ENCODE measurements around the gene STK32A. TPM values are rescaled to one million over a fixed set of nuclear protein-coding genes. Genes with fewer than 3 reads are reported as not detected.
A peak's percentile ranks its signal among the peaks of the same experiment; 100 is the strongest.
"Not testable (repeated sequence)": the region's sequence is repeated elsewhere in the genome, so short reads cannot be mapped to it uniquely, and the experiment has no call there.

The STK32A gene
- total RNA-seq, 1 donor from 2014 or later, result 5.3 TPM

DNA sequence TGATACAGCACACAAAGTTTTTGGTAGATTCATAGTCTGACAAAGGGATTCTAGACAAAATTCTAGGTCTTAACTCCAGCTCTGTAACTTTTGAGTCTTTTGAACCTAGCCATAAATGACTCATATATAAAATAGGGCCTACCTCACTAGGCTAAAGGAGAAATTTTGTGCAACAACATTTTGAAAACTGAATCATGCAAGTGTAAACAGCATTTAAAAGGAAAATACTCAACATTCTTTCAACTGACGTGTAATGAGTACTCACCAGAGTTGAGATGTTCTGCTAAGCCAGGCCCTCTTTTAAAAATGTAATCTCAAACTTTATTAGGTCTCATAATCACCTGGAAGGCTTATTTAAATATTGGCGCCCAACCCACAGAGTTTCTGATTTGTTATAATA, 113.2 kb downstream of the STK32A start:
- no peak for DNase-seq

DNA sequence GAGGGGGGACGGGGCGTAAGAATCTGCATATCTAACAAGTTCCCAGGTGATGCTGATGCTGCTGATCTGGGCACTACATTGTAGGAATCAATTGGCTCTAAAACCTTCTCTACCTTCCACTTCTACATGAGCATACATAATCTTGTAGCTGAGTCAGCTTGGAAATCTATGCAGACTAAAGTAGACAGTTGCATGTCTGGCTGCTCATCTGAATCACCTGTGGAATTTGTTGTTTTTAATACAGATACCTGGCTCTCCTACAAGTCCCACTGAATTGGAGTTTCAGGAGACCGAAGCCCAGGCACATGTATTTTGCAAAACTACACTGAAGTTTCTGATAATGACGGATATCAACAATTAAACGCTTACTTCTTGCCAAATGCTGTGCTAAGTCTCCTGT, 113.6 kb downstream of the STK32A start:
- no peak for DNase-seq

DNA sequence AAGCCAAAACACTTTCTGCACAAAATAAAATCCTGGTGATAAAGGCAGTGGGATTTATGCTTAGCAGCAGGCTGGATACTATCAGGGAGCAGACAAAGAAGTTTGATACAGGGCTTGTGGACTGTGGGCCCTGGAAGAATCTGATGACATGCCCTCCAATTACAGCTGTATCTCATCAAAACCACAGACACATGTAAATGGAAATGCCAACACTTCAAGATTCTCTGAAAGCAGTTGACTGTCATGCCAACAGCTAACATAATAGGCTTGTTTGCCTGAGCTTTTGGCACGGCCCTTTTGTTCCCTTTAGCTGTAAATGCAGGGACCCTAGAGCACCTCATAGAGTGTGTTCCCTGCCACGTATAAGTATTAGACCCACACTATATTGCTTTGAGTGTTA, 114.4 kb downstream of the STK32A start:
- no peak for DNase-seq

- DNase-seq, result no peak
These were observed 124.3 kb downstream of the STK32A start for GRCh38 chr5:147359101-147359500.

DNA sequence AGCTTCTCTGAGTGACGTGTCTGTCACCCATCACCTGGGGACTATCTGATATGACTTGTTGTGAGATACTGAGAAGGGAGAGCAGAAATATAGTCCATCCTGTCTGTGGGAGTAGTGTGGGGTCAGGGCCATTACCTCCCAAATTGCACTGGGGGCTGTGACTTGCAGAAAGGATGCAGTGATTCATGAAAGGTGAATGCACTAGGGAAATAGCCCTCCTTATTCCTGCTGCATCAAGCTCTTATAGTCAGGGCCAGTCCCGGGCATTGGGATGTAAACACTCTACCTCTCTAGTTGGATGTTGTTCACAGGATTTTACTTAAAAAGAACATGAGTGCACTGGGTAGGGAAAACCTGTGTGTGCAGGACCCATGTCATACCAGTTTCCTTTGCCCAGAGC, 124.8 kb downstream of the STK32A start:
- DNase-seq, result no peak

GRCh38 chr5:147360816-147361215, 126.0 kb downstream of the STK32A start:
- DNase-seq, result no peak

- no peak for DNase-seq
These were observed 126.8 kb downstream of the STK32A start for GRCh38 chr5:147361441-147362175.

GRCh38 chr5:147367381-147367780, 132.6 kb downstream of the STK32A start:
- not testable (repeated sequence) for DNase-seq

DNA sequence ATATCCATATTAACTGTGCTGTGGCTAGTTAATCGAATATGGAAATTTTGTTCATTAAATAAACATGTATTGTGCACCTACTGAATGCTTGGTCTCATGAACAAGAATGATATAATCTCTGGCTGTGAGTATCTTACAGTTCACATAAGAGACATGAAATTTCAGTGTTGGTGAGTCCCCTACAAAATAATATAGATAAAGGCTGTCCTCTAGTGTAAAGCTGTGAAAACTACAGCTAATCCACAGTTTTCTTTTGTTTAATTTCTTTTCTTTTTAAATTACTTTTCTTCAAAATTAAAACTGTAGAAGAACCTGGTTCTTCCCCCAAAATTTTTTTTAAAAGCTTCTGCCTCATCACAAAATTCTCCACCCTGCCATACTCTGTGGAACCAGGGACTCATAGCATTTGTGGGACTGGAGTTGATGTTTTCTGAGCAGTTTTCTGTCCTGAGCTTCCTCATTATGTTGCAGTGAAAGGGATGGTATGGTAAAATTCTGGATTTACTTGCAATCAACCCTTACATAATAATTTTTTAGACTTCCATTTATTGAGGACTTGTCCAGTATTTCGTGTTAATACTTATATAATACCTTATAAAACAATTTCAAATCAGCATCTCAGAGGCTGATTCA, 135.0 kb downstream of the STK32A start:
- DNase-seq, result no peak

GRCh38 chr5:147371290-147371689, 136.5 kb downstream of the STK32A start:
- DNase-seq, result no peak

DNA sequence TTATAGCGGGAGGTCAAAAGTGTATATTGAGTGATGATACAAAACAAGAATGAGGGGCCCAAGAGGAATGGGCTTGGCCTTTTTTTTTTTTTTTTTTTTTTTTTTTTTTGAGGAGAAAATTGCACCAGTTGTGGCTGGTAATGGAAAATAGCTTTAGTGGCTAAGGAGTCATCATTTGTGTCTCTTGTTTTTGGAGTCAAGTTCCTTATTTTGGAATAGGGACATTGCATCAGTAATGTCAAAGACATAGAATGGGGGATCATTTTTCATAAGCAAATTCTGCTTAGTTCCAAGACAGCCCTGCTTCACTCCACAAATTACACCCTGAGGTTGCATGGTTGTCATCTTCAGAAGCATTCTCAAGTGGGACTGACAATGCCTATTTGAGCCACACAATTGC, 137.4 kb downstream of the STK32A start:
- DNase-seq, result no peak

DNA sequence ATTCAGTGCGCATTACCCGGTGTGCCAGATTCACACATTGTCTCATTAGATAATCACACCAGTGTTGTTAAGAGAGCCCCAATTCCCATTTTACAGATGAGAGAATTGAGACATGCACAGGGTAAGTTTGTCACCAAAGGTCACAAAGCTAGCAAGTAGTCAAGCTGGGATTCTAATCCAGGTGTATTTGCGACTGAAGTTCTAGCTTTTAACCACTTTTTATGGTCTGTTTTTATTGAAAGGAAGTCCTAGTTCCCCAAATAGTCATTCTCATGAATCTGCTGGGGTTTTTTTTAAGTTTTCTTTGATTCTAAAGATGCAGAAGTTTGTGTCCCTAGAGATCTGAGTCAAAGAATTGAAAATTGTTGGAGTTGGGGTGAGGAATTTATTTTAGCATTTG, 138.5 kb downstream of the STK32A start:
- no peak for DNase-seq

GRCh38 chr5:147375151-147375550, 140.3 kb downstream of the STK32A start:
- no peak for DNase-seq

GRCh38 chr5:147377682-147378081, 142.9 kb downstream of the STK32A start:
- no peak for DNase-seq

- no peak for DNase-seq
These were observed 146.7 kb downstream of the STK32A start for GRCh38 chr5:147381555-147381954.

DNA sequence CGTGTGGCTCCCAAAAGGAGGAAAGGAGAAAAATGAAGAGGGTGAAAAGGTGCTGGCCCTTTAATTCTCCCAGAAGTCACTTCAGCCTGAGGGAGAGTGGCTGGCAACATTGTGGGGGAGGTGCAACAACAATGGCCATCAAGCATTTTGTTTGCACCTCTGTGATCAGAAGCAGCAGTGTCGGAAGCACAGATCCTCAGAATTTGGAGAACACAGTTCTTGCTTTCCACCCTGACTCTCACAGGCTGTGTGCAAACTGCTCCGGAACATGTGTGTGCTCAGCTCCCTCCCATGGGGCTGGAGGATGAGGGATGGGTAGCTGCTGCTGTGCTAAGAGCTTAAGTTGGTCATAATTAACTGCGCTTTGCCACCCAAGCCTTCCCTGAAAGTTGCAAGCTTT, 147.9 kb downstream of the STK32A start:
- no peak for DNase-seq

- DNase-seq, result no peak
These were observed 149.7 kb downstream of the STK32A start for GRCh38 chr5:147384346-147385193.

DNA sequence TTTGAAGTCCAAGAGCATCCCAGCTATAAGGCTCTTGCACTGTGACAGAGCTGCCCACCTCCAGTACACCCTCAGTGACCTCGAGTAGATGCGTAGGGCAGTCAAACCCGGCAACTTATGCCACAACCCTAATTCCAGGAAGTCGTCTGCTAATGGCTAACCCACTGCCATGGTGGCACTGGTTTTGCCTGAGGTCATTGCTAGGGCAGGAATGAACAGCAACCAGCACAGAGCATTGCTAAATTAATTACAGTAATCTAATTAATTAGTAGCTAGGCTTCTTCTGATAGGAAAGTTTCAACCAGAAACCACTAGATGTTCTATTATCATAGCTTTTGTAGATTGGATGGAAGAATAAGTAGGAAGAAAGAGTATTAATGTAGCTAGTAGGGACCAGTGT, 152.3 kb downstream of the STK32A start:
- DNase-seq, result no peak

DNA sequence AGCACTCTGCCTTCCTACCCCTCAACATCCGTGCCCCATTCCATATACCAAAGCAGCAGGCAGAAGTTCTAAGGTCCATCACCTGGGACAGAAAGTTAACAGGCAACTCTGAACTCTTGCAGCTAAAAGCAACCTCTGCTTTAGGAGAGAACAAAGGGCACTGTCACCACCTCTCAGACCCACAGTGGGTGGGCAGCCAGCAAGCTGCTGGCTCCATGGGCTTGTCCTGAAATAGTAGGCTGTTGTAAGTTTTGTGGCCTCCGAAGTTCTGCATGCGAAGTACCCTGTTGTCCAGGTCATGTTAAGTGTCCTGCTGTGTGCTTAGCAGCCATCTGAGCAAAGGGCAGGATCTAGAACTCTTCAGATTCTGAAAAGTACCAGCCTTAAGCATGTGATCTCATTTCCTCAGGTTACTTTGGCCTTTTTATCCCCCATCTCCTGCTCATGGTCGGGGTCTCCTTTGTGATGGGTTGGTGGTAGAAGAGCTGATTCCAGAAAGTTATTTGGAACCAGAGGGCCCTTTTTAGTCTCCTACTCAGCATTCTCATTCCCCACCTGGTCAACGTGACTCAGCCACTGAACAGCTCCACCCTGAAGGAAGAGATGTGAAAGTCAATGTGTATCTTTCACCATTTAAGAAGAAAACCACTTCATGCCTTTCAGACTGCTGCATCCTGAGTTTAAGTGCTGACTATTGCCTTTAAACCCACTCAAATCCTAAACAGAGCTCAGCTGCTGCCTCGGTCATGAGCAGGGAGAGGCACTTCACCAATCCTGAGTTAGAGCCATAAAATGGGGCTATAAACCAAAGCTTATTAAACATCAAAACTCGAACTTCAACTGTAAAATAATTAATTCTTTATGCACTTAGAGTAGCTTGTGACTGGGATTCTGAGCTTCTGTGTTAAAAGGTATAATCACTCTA, 153.6 kb downstream of the STK32A start:
- DNase-seq, result no peak

DNA sequence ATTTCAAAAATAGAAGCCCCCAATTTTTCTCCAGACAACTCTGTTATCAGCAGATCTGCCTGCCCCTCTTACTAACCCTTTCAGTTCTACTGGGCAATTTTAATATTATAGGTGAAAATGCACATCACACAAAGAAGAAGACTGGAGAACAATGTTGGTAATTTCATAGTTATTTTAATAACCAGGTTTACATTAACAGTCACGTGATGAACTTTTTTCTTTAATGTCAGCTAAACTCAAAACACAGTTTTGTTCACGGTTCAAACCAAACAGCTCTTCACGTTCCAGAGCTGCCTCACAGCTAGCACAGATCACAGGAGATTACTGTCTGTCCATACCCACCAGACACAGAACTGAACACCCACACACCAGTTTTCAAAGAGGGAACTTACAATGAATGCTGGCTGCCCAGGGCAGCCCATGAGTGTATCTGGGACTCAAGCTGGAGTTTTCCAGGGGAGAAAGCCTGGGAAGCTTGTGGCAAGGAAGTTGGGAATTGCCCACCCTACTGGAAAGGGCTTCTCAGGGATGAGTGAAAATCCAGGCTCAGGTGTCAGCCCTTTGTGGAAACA, 155.9 kb downstream of the STK32A start:
- no peak for DNase-seq

DNA sequence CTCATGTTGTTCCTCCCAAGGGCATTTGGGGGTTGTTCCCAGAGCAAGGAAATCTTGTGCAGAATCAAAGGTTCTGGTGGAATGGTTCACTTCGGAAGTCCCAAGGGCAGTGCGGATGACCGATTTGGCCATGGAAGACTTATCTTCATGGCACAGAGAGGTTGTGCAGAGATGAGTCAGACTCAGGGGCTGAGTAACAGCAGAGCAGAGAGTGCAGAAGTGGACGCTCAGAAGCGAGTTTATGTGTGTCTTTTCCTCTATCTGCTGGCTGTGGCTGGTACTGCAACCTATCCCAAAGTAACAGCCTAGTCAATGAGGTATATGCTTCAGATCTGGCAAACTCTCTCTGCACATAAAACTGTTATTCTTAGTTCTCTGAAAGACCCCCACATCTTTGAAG, 157.0 kb downstream of the STK32A start:
- peak; percentile 11 for DNase-seq

Measured in occipital lobe (tissue), 2 donors.